Panc1 (cell line): ENCODE measurements around the gene TSHZ1.

Experiments
- POLR2AphosphoS5 ChIP-seq: IDR thresholded peaks from 2 replicates; pipeline ENCODE4 v1.6.1; 2012; ENCODE audit warnings: mild to moderate bottlenecking, low read depth, low read length, moderate library complexity
- SIN3A ChIP-seq: IDR thresholded peaks from 2 replicates; pipeline ENCODE4 v1.6.1; 2012; ENCODE audit warnings: low read depth, mild to moderate bottlenecking, low read length, moderate library complexity, borderline replicate concordance; ENCODE audit not compliant: insufficient read depth
- TCF7L2 ChIP-seq: IDR thresholded peaks from 2 replicates; pipeline ENCODE4 v1.6.1; 2011; ENCODE audit warnings: mild to moderate bottlenecking, low read depth, low read length, inconsistent platforms
- TF ChIP-seq, protein P1 (sequence below): fragments of 450-650 bp; IDR thresholded peaks from 2 replicates; pipeline ENCODE4 v1.5.1; 2017; ENCODE audit warnings: mild to moderate bottlenecking
- TF ChIP-seq, protein P2 (sequence below), 2 experiments: IDR thresholded peaks; 2 replicates each; pipeline ENCODE4 v1.6.1; 2011 to 2012; ENCODE audit warnings: low read depth in 2 of 2, control low read depth in 1 of 2, low read length in 1 of 2, mild to moderate bottlenecking in 1 of 2, moderate library complexity in 1 of 2; ENCODE audit not compliant: insufficient read depth in 1 of 2

DNA sequence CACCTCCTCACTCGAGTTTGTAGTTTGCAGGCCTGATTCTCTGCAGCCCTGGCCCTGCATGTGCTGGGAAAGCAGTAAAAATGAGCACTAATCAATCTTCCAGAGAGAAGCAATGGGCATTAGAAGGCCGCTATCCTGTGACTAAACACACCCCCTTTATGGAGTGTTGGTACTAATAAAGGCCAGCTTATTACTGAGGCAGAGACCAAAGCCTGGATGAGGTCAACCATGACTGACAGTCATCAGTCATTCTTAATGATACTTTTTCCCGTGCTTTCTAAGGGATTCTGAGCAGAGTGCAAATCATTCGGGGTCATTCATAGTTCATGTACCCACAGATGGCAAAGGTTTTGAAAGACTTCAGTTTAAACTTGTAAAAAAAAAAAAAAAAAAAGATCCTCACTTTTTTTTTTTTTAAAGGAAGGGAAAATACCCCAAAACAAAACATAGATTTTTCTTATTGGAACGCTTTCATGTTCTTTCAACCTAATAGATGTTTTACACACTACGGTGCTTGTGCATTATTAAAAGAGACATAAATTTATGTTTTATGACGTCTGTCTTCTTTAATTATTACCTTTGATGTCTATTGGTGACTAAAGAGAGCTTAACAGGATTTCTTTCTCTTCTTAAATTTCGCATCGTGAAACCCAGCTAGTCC, 13.2 kb downstream of the TSHZ1 start:
- TF ChIP-seq, protein P1, sequence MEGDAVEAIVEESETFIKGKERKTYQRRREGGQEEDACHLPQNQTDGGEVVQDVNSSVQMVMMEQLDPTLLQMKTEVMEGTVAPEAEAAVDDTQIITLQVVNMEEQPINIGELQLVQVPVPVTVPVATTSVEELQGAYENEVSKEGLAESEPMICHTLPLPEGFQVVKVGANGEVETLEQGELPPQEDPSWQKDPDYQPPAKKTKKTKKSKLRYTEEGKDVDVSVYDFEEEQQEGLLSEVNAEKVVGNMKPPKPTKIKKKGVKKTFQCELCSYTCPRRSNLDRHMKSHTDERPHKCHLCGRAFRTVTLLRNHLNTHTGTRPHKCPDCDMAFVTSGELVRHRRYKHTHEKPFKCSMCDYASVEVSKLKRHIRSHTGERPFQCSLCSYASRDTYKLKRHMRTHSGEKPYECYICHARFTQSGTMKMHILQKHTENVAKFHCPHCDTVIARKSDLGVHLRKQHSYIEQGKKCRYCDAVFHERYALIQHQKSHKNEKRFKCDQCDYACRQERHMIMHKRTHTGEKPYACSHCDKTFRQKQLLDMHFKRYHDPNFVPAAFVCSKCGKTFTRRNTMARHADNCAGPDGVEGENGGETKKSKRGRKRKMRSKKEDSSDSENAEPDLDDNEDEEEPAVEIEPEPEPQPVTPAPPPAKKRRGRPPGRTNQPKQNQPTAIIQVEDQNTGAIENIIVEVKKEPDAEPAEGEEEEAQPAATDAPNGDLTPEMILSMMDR, result no peak
- TF ChIP-seq SIN3A, result no peak
- TF ChIP-seq, protein P2, sequence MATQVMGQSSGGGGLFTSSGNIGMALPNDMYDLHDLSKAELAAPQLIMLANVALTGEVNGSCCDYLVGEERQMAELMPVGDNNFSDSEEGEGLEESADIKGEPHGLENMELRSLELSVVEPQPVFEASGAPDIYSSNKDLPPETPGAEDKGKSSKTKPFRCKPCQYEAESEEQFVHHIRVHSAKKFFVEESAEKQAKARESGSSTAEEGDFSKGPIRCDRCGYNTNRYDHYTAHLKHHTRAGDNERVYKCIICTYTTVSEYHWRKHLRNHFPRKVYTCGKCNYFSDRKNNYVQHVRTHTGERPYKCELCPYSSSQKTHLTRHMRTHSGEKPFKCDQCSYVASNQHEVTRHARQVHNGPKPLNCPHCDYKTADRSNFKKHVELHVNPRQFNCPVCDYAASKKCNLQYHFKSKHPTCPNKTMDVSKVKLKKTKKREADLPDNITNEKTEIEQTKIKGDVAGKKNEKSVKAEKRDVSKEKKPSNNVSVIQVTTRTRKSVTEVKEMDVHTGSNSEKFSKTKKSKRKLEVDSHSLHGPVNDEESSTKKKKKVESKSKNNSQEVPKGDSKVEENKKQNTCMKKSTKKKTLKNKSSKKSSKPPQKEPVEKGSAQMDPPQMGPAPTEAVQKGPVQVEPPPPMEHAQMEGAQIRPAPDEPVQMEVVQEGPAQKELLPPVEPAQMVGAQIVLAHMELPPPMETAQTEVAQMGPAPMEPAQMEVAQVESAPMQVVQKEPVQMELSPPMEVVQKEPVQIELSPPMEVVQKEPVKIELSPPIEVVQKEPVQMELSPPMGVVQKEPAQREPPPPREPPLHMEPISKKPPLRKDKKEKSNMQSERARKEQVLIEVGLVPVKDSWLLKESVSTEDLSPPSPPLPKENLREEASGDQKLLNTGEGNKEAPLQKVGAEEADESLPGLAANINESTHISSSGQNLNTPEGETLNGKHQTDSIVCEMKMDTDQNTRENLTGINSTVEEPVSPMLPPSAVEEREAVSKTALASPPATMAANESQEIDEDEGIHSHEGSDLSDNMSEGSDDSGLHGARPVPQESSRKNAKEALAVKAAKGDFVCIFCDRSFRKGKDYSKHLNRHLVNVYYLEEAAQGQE (IDR thresholded peaks at IDR 0.05; ENCODE audit: insufficient read depth in 1 of 2, low read depth in 2 of 2, low read length in 1 of 2), result no peak
- no peak for TF ChIP-seq POLR2AphosphoS5
- TF ChIP-seq TCF7L2, result no peak
